CD4-positive, alpha-beta T cell treated with Interleukin-15 for 1 hour (primary cell): ENCODE data around the gene MYOM1.
A peak's percentile ranks its signal among the peaks of the same experiment; 100 is the strongest.

Experiments used
- DNase-seq: peaks from one replicate; pipeline ENCODE4 v3.0.0-alpha.2; 2020

The MYOM1 gene

DNA sequence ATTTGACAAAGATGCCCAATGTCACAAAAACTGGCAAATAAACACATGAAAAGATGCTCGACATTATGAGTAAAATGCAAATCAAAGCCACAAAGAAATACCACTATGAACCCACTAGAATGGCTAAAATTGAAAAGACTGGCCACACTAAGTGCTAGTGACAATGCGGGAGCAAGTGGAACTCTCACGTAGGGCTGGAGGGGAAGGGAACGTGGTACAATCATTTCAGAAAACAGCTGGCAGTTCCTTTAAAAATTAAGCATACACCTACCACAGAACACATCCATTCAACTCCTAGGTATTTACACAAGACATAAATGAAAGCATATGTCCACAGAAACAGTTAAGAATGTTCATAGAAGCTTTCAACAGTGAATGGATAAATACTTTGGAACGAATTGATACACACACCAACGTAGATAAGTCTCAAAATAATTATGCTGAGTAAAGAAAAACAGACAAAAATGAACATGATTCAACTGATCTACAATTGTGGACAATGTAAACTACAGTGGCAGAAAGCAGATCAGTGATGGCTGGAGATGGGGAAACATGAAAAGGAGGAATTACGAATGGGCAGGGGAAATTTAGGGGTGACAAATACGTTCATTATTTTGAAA, 71.7 kb downstream of the MYOM1 start:
- no peak for DNase-seq

DNA sequence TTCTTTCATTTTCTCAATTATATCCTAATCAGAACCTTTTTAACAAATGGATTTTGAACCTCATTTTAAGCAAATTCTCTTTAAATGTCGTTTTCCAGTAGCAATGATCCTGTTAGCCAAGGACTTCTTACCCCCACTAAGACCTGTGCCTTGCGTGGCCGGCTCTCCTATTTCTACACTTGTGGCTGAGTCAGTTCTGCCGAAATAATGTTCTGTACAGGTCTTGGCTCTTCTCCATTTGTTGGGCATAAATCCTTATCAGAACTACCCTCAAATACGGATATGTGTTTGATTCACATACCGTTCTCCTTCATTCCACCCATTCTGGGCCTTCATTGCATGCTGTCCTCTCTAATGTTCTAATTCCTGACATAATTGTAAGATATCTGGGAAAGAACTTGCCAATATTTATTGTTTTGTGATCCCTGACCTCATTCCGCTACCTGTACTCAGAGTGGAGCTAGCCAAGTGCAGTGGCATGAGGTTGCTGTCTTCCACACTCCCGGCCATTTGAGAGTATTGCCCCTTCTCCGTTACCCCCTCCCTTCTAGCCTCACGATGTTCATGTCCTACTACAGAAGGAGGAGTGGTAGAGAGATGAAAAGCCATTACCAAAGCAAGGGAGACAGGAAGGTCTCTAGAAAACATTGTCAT, 78.7 kb downstream of the MYOM1 start:
- no peak for DNase-seq

GRCh38 chr18:3140342-3140741, 79.4 kb downstream of the MYOM1 start:
- DNase-seq: no peak

DNA sequence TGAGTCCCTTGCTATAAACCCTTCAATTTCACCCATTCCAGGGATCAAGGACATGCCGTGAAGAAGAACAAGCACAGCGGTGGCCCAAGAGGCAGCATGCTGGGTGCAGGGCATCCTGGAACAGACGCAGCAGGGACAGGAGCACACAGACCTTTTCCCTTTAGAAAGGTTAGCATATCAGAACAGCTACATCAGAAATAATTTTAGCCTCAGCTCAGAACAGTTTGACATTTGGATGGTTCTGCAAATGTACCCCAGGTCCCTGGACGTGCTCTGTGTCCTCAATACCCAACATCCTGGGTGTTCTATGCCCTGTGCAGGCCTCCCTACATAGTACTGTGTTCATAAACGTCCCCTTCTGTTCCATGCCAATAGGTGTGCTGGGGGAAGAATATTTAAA, 80.4 kb downstream of the MYOM1 start:
- no peak for DNase-seq

DNA sequence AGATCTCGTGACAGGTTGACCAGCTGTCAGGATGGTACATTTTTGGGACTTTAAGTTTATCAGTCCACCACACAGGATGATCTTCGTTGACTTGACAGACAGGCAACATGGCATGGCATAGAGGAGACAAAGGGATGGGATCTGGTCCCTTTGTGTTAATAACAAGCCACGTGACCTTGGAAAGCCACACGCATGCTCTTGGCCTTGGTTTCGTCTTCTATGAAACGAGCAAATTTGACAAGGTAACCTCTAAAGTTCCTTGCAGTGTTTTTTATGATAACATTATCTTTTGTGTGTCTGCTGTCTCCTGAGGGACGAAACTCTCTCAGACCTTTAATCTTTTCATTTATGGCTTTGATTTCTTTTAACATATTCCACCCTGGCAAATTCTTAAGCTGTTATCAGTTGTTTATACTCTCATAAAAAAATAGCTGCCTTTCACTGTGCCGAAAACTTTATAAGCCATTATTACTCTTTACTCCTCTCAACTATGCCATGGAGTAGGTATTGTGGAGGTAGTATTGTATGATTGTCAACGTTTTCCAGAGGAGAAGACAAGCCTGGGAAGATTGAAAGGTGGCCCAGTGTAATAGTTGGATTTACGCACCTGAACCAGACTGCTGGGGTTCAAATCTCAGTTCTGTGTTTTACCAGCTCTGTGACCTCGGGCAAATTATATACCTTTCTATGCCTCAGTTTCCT, 81.3 kb downstream of the MYOM1 start:
- DNase-seq: no peak

GRCh38 chr18:3135536-3135935, 84.2 kb downstream of the MYOM1 start:
- no peak for DNase-seq

DNA sequence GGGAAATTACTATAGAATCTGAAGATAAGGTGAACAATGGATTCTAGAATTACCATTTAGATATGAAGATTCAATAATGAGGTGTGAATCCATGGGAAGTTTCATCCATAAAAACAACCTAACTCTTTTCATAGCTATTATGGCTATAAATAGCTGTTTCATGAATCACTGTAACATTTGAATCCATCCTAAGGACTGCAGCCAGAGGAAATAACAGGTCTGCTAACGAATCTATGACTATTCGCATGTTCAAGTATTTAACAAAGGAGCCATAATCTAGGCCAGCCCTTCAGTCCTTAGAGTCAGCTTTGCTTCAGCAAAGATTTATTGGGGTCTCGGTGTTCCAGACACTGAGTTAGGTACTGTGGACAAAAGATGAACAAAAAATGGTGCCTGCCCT, 87.1 kb downstream of the MYOM1 start:
- no peak for DNase-seq

- no peak for DNase-seq
Measured at GRCh38 chr18:3130344-3130743, 89.4 kb downstream of the MYOM1 start.

DNA sequence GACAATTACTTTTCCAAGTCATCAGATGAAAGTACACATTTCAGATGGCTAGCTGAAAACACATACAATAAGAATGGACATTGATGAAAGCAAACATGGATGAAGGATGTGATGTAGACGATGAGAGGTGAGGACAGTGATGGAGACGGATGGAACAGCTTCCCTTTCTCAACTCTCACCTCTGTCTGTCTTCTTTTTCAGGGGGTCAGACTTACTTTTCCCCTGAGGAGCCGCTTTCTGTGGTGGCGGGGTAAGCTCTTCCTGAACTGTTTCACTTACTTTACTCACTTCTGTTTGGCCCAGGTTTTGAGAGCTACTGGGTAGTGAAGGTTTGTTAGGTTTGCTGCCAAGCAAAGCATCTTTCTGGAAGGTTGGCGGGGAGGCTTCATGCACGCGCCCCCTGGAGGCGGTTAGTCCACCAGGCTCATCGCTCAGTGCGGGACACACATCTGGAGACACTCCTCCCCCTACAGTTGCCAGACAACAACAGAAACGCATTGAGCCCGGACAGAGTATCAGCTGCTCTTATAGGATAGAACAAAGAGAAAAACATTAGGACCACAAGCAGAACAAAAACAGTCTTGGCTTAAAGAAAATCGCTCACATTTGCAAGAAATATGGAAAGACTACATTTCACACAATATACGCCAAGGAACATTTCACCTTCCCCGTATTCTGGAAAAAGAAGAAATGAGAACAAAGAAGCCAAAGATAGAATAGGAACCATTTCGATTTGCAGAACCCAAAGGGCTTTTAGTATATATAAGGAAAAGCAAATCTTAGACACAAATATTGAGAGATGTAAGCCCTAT, 90.5 kb downstream of the MYOM1 start:
- DNase-seq: peak; percentile 79

GRCh38 chr18:3126457-3127097, 93.2 kb downstream of the MYOM1 start:
- DNase-seq: no peak

- no peak for DNase-seq
Measured at GRCh38 chr18:3124822-3125221, 94.9 kb downstream of the MYOM1 start.

- no peak for DNase-seq
Measured at GRCh38 chr18:3122851-3123250, 96.9 kb downstream of the MYOM1 start.

GRCh38 chr18:3121259-3121658, 98.5 kb downstream of the MYOM1 start:
- no peak for DNase-seq

- no peak for DNase-seq
Measured at GRCh38 chr18:3120356-3120755, 99.4 kb downstream of the MYOM1 start.

- no peak for DNase-seq
Measured at GRCh38 chr18:3119401-3120341, 100.1 kb downstream of the MYOM1 start.

DNA sequence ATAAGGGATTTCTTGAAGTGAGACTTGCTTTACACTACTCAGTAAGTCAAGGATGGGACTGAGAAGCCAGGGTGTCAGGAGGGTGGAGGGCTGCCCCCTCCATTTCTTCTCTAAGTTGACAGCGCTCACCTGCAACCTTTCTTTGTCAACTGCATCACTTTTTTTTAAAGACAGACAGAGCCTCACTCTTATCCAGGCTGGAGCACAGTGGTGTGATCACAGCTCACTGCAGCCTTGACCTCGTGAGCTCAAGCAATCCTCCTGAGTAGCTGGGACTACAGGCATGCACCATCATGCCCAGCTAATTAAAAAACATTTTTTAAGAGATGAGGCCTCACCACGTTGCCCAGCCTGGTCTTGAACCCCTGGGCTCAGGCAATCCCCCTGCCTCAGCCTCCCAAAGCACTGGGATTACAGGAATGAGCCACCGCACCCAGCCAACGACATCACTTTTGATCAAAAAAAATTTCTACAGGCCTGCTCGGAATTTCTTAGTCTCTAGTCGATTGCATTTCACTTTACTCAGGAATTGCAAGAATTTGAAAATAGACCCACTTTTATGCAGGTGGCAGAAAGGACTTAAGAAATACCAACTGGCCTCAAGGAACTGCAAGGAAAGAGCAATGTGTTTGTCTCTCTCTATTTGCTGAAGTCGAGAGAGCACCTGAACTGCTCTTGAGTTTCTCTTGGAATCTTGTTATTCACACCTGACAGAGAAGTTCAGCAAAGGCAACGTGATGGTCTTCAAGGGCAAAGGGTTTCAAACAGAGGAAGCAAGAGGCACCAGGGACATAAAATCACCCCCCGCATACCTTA, 101.4 kb downstream of the MYOM1 start:
- no peak for DNase-seq

- DNase-seq: no peak
Measured at GRCh38 chr18:3117493-3118192, 102.1 kb downstream of the MYOM1 start.

GRCh38 chr18:3115447-3116030, 104.2 kb downstream of the MYOM1 start:
- no peak for DNase-seq

DNA sequence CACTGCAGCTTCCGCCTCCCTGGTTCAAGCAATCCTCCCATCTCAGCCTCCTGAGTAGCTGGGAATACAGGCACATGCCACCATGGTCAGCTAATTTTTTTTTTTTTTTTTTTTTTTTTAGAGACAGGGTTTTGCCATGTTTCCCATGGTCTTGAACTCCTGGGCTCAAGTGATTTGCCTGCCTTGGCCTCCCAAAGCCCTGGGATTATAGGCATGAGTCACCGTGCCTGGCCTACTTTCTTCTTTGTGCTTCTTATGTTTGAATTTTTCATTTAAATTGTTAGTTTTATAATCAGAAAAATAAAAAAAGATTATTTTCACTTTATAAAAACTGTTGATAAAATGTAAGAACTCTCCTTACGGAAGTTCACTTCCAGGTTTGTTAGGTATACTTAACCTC, 105.3 kb downstream of the MYOM1 start:
- no peak for DNase-seq

- DNase-seq: no peak
Measured at GRCh38 chr18:3114026-3114425, 105.7 kb downstream of the MYOM1 start.
